NK-92 treated with Interleukin-12 subunit alpha and Interleukin-12 subunit beta, amount 100 ng/mL, for 24 hours (cell line): ENCODE results near the gene CEP70.
"Not testable (repeated sequence)": the region's sequence is repeated elsewhere in the genome, so short reads cannot be mapped to it uniquely, and the experiment has no call there.

Experiments used
- DNase-seq: peaks from one replicate; lab custom pipeline; 2025; lab: John Stamatoyannopoulos, UW

The CEP70 gene

DNA sequence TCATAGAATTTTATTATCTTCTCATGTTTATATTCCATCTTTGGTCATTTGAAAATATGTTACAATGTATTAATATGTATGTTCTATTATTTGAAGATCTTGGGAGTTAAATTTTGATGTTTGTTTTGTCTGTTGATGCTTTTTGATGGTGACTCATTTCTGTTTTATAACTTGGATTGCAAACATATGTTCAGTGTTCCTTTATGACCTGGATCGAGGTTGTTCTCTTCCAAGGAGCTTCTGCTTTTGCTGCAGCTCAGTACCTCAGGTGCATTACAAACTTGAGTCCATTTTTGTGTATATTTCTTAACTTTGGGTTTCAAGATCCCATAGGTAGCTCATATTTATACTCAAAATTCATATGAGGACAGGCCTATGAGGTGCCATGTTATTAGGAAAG is 122.6 kb downstream of the CEP70 start:
- no peak for DNase-seq

DNA sequence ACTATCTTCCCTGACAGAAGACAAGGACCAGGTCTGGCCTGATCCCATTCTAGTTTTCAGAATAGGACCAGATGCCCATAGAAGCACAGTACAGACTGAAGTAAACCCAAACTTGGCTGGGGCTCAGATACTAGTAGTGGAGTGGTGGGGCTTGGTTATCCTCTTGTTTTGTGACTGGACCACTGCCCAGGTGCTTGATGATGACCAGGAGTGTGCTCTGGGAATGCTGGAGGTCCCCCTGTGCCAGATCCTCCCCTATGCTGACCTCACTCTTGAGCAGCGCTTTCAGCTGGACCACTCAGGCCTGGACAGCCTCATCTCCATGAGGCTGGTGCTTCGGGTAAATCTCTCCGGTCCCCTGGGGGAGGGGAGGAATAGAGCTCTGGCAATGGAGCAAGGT is 123.4 kb downstream of the CEP70 start:
- DNase-seq: no peak

- DNase-seq: no peak
Observed at GRCh38 chr3:138469874-138470273, 124.2 kb downstream of the CEP70 start.

GRCh38 chr3:138468886-138469285 is 125.2 kb downstream of the CEP70 start:
- DNase-seq: no peak

- DNase-seq: no peak
Observed at GRCh38 chr3:138468451-138468850, 125.6 kb downstream of the CEP70 start.

GRCh38 chr3:138467931-138468330 is 126.1 kb downstream of the CEP70 start:
- DNase-seq: no peak

- no peak for DNase-seq
Observed at GRCh38 chr3:138465925-138466324, 128.1 kb downstream of the CEP70 start.

DNA sequence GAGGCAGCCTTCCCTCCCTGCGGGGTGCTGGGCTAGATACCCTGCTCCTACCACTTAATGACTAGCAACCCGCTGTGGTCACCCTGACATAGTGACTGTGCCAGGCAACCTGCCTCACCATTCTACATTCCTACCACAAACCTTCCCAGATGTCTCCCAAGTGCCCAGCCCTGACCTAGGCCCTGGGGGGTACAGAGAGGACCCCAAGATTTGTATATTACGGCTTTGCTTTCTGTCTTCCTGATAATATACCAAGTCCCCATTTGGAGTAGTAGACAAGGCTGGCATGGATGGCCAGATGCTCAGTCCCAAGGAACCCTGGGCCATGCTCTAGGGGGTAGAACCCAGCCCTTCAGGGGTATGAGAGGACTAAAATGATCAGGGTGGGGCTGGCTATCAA is 128.6 kb downstream of the CEP70 start:
- no peak for DNase-seq

DNA sequence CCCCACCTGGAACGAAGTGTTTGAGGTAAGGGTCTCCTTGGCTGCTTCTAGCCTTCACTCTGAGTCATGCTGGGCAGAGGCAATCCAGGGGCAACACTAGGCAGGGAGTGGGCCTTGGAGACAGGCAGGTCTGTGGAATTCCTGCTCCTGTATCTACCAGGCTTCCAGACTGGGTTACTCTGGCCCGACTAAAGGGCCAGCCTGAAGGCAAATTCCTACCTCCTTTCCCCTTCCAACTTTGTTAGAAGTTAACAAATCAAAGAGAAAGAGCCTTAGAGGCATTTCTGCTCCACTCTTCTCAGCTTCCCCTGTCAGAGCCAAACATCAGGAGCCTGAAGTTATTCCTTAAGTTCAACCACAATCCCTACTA is 129.6 kb downstream of the CEP70 start:
- no peak for DNase-seq

DNA sequence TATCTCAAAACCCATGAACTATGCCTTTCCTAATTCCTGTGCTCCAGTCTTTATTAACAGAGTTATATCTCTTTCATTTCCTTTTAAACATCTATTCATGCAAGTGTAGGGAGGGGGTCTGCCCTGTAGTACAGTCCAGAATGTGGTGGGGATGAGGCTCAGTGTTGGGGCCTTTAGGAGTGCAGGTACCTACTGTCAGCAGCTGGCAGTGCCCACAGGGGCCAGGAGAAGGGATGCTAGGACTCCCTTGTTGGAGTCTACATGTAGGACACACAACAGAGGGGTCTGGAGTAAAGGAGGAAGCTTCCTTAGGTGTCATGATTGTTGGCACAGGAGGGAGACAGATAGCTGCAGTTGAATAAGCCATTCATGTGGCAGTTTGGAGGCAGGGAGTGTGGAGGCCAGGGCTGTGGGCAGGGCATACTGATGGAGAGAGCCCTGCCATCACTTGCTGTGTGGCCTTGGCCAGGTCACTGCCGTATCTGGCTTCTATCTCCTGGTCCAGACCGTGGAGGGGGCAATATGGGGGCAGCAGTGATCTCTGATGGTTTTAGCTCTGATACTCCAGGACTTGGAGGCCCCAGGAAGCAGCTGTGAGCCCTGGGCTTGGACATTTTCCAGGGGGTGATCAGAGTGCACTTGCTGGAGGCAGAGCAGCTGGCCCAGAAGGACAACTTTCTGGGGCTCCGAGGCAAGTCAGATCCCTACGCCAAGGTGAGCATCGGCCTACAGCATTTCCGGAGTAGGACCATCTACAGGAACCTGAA is 130.2 kb downstream of the CEP70 start:
- no peak for DNase-seq

DNA sequence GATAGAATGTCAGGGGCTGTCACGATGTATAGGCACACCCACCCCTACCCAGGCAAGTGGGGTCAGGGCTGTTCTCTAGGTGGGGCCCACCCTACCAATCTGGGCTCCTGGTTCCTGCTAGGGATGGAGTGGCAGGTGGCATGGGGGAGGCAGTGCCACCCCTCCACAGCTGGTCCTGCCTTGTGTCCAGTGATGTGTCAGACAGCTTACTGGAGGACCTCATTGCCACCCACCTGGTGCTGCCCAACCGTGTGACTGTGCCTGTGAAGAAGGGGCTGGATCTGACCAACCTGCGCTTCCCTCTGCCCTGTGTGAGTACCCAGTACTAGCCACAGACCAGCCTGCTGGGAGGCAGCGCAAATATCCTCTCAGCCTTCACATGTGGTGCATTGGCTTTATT is 132.2 kb downstream of the CEP70 start:
- no peak for DNase-seq

- no peak for DNase-seq
Observed at GRCh38 chr3:138461246-138461645, 132.8 kb downstream of the CEP70 start.

GRCh38 chr3:138460536-138461205 is 133.4 kb downstream of the CEP70 start:
- DNase-seq: no peak

DNA sequence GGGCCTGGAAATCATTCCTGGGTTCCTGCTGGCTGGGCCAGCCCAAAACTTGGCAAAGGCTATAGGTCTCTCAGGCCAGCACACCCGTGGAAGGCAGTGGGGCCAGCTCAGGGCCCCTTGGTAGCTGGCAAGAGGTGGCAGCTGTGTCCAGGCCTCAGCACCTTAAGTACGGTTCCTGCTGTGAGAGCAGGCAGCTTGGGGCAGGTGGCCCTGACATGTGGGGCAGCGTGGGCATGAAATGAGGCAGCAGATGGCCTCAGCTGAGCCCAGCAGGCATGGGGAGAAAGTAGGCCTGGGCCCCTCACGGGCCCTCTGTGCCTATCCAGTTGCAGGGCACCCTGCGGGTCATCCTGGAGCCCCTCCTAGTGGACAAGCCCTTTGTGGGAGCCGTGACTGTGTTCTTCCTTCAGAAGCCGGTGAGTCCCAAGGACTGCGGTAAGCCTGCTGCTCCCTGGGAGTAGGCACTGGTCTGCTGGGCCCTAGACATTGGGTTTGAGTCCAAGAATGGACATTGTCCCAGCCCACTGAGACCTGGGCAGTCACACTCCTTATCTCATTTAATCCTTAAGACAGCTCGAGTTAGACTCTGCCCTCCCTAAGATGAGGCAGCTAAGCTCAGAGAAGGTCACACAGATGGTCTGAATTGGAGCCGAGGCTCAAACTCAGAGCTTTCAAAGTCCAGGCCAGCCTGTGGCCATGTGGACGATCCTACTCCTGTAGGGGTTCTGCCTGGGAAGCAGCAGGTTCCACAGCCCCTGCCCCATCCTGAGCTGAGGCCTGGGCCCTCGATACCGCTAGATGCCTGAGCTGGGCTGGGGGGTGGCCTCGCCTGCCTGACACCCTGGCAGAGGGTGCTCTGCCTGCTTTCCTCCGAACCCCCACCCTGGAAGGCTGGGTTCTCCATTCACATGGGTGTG is 134.2 kb downstream of the CEP70 start:
- no peak for DNase-seq

DNA sequence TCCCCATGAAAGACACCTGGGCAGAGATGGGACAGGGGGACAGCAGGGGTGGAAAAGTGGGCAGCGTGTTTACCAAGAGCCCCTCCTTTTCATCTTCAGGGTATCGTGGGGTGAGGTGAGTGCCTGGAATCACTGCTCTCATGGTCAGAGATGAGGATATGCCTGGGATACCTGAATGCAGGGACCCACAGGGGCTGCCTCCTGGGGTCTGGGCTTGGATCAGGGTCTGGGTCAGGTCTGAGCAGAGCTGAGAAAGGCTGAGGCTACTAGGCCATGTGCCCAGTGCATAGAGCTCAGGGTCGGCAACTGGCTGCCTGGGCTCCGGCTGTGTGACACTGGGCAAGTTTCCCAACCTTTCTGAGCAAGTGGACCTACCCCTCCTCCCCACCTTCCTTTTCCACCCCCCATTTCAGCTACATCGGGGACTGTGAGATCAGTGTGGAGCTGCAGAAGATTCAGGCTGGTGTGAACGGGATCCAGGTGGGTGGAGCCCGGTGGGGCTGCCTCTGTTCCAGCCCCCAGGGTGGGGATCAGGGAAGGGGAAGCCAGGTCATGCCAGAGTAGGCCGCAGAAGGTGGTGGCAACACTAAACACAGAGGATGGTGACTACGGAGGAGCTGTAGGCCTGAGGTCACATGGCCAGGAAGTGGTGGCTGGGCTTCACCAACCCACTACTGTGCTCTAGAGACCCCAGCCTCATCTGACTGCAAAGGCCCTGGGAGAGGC is 135.1 kb downstream of the CEP70 start:
- DNase-seq: no peak

DNA sequence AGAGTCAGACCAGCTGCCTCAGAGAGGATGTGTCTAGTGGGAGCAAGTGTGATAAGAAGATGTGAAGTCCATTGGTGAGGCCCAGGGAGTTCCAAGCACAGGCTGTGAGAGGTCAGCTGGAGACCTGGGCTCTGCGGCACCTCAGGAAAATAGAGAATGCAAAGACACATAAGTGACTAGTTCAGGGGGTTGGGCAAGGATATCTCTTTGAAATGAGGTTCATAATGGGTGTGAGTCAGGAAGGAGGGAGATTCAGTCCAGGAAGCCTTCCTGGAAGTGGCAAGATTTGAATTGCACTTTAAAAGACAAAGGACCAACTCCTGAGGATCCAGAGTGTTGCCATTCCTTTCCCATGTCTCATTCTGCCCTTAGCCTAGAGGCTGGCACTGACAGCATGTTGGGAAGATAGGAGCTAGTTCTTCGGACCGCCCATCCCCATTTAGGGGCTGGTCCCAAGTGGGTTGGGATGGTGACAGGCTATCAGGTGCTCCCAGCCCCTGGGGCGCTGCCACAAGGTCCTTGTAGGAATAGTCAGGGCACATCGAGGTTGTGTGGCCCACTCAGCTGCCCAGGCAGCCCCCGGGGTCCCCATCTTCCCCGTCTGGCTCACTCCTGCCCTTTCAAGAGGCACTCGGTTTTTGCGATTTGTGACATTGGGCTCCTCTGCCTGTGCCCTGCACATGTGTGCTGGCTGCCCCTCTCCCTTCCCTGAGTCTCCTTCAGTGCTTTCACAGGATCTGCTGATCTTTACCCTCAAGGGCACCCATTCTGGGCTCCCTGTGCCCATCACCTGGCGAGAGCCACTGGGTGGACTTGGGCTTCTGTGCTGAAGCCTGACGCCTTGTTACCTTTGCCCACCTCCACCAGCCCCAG is 136.0 kb downstream of the CEP70 start:
- DNase-seq: no peak

- no peak for DNase-seq
Observed at GRCh38 chr3:138456961-138457862, 136.8 kb downstream of the CEP70 start.

GRCh38 chr3:138455801-138456716 is 138.0 kb downstream of the CEP70 start:
- DNase-seq: no peak

- DNase-seq: not testable (repeated sequence)
Observed at GRCh38 chr3:138453940-138454339, 140.1 kb downstream of the CEP70 start.
